Measurements from ENCODE around the gene RBMS2.
A peak's percentile ranks its signal among the peaks of the same experiment; 100 is the strongest.

RBMS2 gene

GRCh38 chr12:56589783-56590182 is 68.2 kb downstream of the RBMS2 start:
- no peak overlapping the region for H4K91ac ChIP-seq (ENCODE audit: low read length)
- H2BK15ac ChIP-seq (ENCODE audit: low read depth, poor library complexity, severe bottlenecking), result no peak overlapping the region
- no peaks in the 10 kb centered on the region for H3K27me3 ChIP-seq (ENCODE audit: control insufficient read depth in 1 of 2, insufficient read depth in 1 of 2, low read length in 2 of 2)
- H4K8ac ChIP-seq (ENCODE audit: low read length), result peak overlapping the region; percentile 4
- H3K4me2 ChIP-seq (ENCODE audit: low read length, poor library complexity, severe bottlenecking), result no peak overlapping the region
- H3K27ac ChIP-seq (ENCODE audit: low read length, poor library complexity, severe bottlenecking), result no peak overlapping the region
- no peaks in the 10 kb centered on the region for H3K9me3 ChIP-seq (ENCODE audit: control insufficient read depth, low read length)
- no peak overlapping the region for H2BK12ac ChIP-seq (ENCODE audit: low read length in 2 of 2)
- H3K9ac ChIP-seq (ENCODE audit: low read length), result no peak overlapping the region
- H2AK5ac ChIP-seq (ENCODE audit: low read length, severe bottlenecking), result no peak overlapping the region
- H3K79me1 ChIP-seq (replicated peaks; ENCODE audit: low read length, poor library complexity, severe bottlenecking), result peaks cover 19% of the 10 kb centered on the region
- H3K4me3 ChIP-seq (ENCODE audit: insufficient read depth in 1 of 2, low read depth in 1 of 2, low read length in 2 of 2), result no peak overlapping the region
- DNase-seq, result no peak
- WGBS, result 100% methylated on average over 1 of the region's 1 CpG
- H3K14ac ChIP-seq (ENCODE audit: low read length in 2 of 2), result no peak overlapping the region
- H2BK5ac ChIP-seq (ENCODE audit: low read depth, low read length, poor library complexity, severe bottlenecking), result no peak overlapping the region
- peaks cover 35 to 59% of the 10 kb centered on the region in 2 experiments for H3K36me3 ChIP-seq (ENCODE audit: control insufficient read depth in 1 of 2, insufficient read depth in 2 of 2, low read depth in 1 of 2, low read length in 2 of 2)
- H2BK120ac ChIP-seq (ENCODE audit: low read depth, low read length), result no peak overlapping the region
- no peak overlapping the region for H3K18ac ChIP-seq (ENCODE audit: low read depth in 1 of 2, low read length in 2 of 2)
- H3K4me1 ChIP-seq (ENCODE audit: control insufficient read depth, insufficient read depth, low read depth, low read length), result peaks cover 3% of the 10 kb centered on the region
- no peak overlapping the region for H2AFZ ChIP-seq (ENCODE audit: low read depth, low read length)
- no peak overlapping the region for H3K23ac ChIP-seq (ENCODE audit: low read length in 2 of 2)
- no peak overlapping the region for H3K4ac ChIP-seq (ENCODE audit: low read depth in 1 of 2, low read length in 2 of 2)

- H2BK12ac ChIP-seq (ENCODE audit: low read length in 2 of 2), result no peak overlapping the region
- H2AK5ac ChIP-seq (ENCODE audit: low read length, severe bottlenecking), result no peak overlapping the region
- no peak overlapping the region for H3K23ac ChIP-seq (ENCODE audit: low read length in 2 of 2)
- no peak overlapping the region for H2BK15ac ChIP-seq (ENCODE audit: low read depth, poor library complexity, severe bottlenecking)
- H2AFZ ChIP-seq (ENCODE audit: low read depth, low read length), result no peak overlapping the region
- peaks cover 3% of the 10 kb centered on the region for H3K4me1 ChIP-seq (ENCODE audit: control insufficient read depth, insufficient read depth, low read depth, low read length)
- H3K4ac ChIP-seq (ENCODE audit: low read depth in 1 of 2, low read length in 2 of 2), result no peak overlapping the region
- H3K9ac ChIP-seq (ENCODE audit: low read length), result no peak overlapping the region
- no peak overlapping the region for H3K4me2 ChIP-seq (ENCODE audit: low read length, poor library complexity, severe bottlenecking)
- no peak overlapping the region for H4K8ac ChIP-seq (ENCODE audit: low read length)
- H3K36me3 ChIP-seq (ENCODE audit: control insufficient read depth in 1 of 2, insufficient read depth in 2 of 2, low read depth in 1 of 2, low read length in 2 of 2), result peaks cover 34 to 64% of the 10 kb centered on the region in 2 experiments
- no peak overlapping the region for H3K4me3 ChIP-seq (ENCODE audit: insufficient read depth in 1 of 2, low read depth in 1 of 2, low read length in 2 of 2)
- peak; percentile 26 for DNase-seq
- H3K79me1 ChIP-seq (replicated peaks; ENCODE audit: low read length, poor library complexity, severe bottlenecking), result peaks cover 19% of the 10 kb centered on the region
- H2BK120ac ChIP-seq (ENCODE audit: low read depth, low read length), result no peak overlapping the region
- no peak overlapping the region for H4K91ac ChIP-seq (ENCODE audit: low read length)
- no peak overlapping the region for H3K14ac ChIP-seq (ENCODE audit: low read length in 2 of 2)
- WGBS, result 69% methylated on average over 2 of the region's 3 CpGs
- no peaks in the 10 kb centered on the region for H3K27me3 ChIP-seq (ENCODE audit: control insufficient read depth in 1 of 2, insufficient read depth in 1 of 2, low read length in 2 of 2)
- no peaks in the 10 kb centered on the region for H3K9me3 ChIP-seq (ENCODE audit: control insufficient read depth, low read length)
- no peak overlapping the region for H3K27ac ChIP-seq (ENCODE audit: low read length, poor library complexity, severe bottlenecking)
- H3K18ac ChIP-seq (ENCODE audit: low read depth in 1 of 2, low read length in 2 of 2), result no peak overlapping the region
- H2BK5ac ChIP-seq (ENCODE audit: low read depth, low read length, poor library complexity, severe bottlenecking), result no peak overlapping the region
Measured at GRCh38 chr12:56590237-56590830, 68.7 kb downstream of the RBMS2 start.

DNA sequence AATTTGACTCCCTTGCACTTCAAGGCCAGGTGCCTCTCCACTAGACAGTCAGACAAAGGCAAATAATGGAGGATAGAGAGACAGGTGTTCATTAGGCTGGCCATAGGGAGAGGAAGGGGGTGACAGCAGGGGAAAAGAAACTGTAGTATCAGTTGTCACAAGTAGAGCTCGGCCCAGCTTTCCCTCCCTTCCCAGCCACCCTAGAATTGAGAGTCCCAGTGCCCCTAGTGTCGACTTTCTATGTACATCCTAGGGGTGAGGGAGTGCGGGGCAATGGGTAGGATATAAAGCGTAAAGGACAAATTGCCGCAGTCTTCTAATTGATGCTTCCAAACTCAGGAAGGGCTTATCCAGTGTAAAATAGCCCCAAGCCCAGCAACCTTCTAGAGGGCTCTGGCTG is 69.5 kb downstream of the RBMS2 start:
- Histone ChIP-seq H3K79me1 (replicated peaks; ENCODE audit: low read length, poor library complexity, severe bottlenecking) (peaks cover 21% of the 10 kb centered on the region), H3K27me3 (ENCODE audit: control insufficient read depth in 1 of 2, insufficient read depth in 1 of 2, low read length in 2 of 2) (no peaks in the 10 kb centered on the region), H3K4me1 (ENCODE audit: control insufficient read depth, insufficient read depth, low read depth, low read length) (peaks cover 3% of the 10 kb centered on the region), H3K14ac (ENCODE audit: low read length in 2 of 2) (no peak overlapping the region), H3K4ac (ENCODE audit: low read depth in 1 of 2, low read length in 2 of 2) (no peak overlapping the region), H2AFZ (ENCODE audit: low read depth, low read length) (no peak overlapping the region), H4K91ac (ENCODE audit: low read length) (no peak overlapping the region), H2BK120ac (ENCODE audit: low read depth, low read length) (no peak overlapping the region), H3K4me3 (ENCODE audit: insufficient read depth in 1 of 2, low read depth in 1 of 2, low read length in 2 of 2) (no peak overlapping the region), H2BK5ac (ENCODE audit: low read depth, low read length, poor library complexity, severe bottlenecking) (no peak overlapping the region), H3K36me3 (ENCODE audit: control insufficient read depth in 1 of 2, insufficient read depth in 2 of 2, low read depth in 1 of 2, low read length in 2 of 2) (peaks cover 38 to 72% of the 10 kb centered on the region in 2 experiments), H3K9me3 (ENCODE audit: control insufficient read depth, low read length) (no peaks in the 10 kb centered on the region), H2BK12ac (ENCODE audit: low read length in 2 of 2) (no peak overlapping the region), H2AK5ac (ENCODE audit: low read length, severe bottlenecking) (no peak overlapping the region), H4K8ac (ENCODE audit: low read length) (no peak overlapping the region), H2BK15ac (ENCODE audit: low read depth, poor library complexity, severe bottlenecking) (no peak overlapping the region), H3K4me2 (ENCODE audit: low read length, poor library complexity, severe bottlenecking) (no peak overlapping the region), H3K18ac (ENCODE audit: low read depth in 1 of 2, low read length in 2 of 2) (no peak overlapping the region), H3K23ac (ENCODE audit: low read length in 2 of 2) (no peak overlapping the region), H3K9ac (ENCODE audit: low read length) (no peak overlapping the region), H3K27ac (ENCODE audit: low read length, poor library complexity, severe bottlenecking) (no peak overlapping the region)
- DNase-seq, result no peak
- WGBS, result 82% methylated on average over 4 of the region's 5 CpGs

GRCh38 chr12:56591961-56592360 is 70.3 kb downstream of the RBMS2 start:
- no peak overlapping the region for H3K4ac ChIP-seq (ENCODE audit: low read depth in 1 of 2, low read length in 2 of 2)
- H3K36me3 ChIP-seq (ENCODE audit: control insufficient read depth in 1 of 2, insufficient read depth in 2 of 2, low read depth in 1 of 2, low read length in 2 of 2), result peaks cover 44 to 76% of the 10 kb centered on the region in 2 experiments
- no peak overlapping the region for H2AK5ac ChIP-seq (ENCODE audit: low read length, severe bottlenecking)
- H3K27ac ChIP-seq (ENCODE audit: low read length, poor library complexity, severe bottlenecking), result peak overlapping the region; percentile 55
- H3K4me3 ChIP-seq (ENCODE audit: insufficient read depth in 1 of 2, low read depth in 1 of 2, low read length in 2 of 2), result no peak overlapping the region
- H3K9ac ChIP-seq (ENCODE audit: low read length), result no peak overlapping the region
- no peak overlapping the region for H4K8ac ChIP-seq (ENCODE audit: low read length)
- peaks cover 5% of the 10 kb centered on the region for H3K4me1 ChIP-seq (ENCODE audit: control insufficient read depth, insufficient read depth, low read depth, low read length)
- H3K27me3 ChIP-seq (ENCODE audit: control insufficient read depth in 1 of 2, insufficient read depth in 1 of 2, low read length in 2 of 2), result no peaks in the 10 kb centered on the region
- H2BK15ac ChIP-seq (ENCODE audit: low read depth, poor library complexity, severe bottlenecking), result no peak overlapping the region
- no peak overlapping the region for H4K91ac ChIP-seq (ENCODE audit: low read length)
- peaks cover 23% of the 10 kb centered on the region for H3K79me1 ChIP-seq (replicated peaks; ENCODE audit: low read length, poor library complexity, severe bottlenecking)
- no peak overlapping the region for H2BK5ac ChIP-seq (ENCODE audit: low read depth, low read length, poor library complexity, severe bottlenecking)
- no peak overlapping the region for H3K14ac ChIP-seq (ENCODE audit: low read length in 2 of 2)
- no peak overlapping the region for H3K23ac ChIP-seq (ENCODE audit: low read length in 2 of 2)
- H2BK12ac ChIP-seq (ENCODE audit: low read length in 2 of 2), result no peak overlapping the region
- no peaks in the 10 kb centered on the region for H3K9me3 ChIP-seq (ENCODE audit: control insufficient read depth, low read length)
- H2BK120ac ChIP-seq (ENCODE audit: low read depth, low read length), result no peak overlapping the region
- no peak overlapping the region for H2AFZ ChIP-seq (ENCODE audit: low read depth, low read length)
- H3K18ac ChIP-seq (ENCODE audit: low read depth in 1 of 2, low read length in 2 of 2), result no peak overlapping the region
- no peak overlapping the region for H3K4me2 ChIP-seq (ENCODE audit: low read length, poor library complexity, severe bottlenecking)
- no peak for DNase-seq

Measured in mesenchymal stem cell (in vitro differentiated cells and primary cell).